ENCODE measurements around the gene SPHK1. TPM values are rescaled to one million over a fixed set of nuclear protein-coding genes. Genes with fewer than 3 reads are reported as not detected.
"Not testable (repeated sequence)": the region's sequence is repeated elsewhere in the genome, so short reads cannot be mapped to it uniquely, and the experiment has no call there.

The SPHK1 gene, protein sequence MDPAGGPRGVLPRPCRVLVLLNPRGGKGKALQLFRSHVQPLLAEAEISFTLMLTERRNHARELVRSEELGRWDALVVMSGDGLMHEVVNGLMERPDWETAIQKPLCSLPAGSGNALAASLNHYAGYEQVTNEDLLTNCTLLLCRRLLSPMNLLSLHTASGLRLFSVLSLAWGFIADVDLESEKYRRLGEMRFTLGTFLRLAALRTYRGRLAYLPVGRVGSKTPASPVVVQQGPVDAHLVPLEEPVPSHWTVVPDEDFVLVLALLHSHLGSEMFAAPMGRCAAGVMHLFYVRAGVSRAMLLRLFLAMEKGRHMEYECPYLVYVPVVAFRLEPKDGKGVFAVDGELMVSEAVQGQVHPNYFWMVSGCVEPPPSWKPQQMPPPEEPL
- total RNA-seq, result 9.0 and 11.1 TPM in 2 replicates
- 22.2 TPM for polyA plus RNA-seq (2012)

DNA sequence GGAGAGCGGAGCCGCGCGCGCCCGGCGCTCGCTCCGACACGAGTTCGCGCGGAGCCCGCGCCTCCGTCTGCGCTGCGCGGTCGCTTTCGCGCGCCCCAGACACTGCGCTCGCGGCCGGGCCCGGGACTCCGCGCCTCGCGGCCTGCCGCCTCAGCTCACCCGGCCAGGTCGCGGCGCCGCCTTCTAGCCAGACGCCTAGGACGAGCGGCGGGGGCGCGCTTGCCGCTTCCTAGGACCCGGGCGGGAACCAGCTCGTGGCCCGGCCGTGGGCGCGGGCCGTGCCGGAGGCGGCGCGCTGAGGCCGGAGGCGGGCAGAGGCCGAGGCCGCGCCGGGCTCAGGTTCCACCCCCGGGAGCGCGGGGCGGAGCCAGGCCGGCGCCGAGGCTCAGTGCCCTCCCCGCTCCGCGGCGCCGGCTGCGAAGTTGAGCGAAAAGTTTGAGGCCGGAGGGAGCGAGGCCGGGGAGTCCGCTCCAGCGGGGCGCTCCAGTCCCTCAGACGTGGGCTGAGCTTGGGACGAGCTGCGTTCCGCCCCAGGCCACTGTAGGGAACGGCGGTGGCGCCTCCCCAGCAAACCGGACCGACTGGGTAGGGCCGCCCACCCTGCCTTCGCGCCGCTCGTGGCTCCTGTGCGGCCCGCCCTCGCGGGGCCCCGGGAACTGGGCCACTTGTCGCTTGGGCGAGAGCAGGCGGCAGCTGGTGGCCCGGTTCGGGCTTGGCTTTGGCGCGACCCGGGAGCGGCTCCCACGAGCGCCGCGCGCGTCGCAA is at the start of gene SPHK1:
TSS of gene SPHK1 (plus strand) at position 388 of the 765 bp plus-strand sequence. CDS start 1,036 bp downstream, outside the sequence.
- DNase-seq (ENCODE audit: low read depth), result peak; percentile 79

DNA sequence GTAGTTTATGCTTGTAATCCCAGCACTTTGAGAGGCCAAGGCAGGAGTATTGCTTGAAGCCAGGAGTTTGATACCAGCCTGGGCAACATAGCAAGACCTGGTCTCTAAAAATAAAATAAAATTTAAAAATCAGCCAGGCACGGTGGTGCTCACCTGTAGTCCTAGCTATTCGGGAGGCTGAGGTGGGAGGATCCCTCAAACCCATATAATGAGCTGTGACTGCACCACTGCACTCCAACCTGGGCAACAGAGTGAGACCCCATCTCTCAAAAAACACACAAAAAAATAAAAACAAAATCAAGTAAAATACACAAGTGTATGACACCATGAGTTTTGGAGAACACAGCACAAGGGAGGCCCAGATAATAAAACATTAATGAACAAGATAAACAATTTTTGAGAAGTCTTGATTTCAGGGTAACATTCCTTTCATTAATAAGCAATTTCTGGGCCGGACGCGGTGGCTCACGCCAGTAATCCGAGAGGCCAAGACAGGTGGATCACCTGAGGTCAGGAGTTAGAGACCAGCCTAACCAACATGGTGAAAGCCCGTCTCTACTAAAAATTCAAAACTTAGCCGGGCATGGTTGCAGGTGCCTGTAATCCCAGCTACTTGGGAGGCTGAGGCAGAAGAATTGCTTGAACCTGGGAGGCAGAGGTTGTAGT is 48.6 kb upstream of the SPHK1 start:
- no peak for DNase-seq (ENCODE audit: low read depth)

DNA sequence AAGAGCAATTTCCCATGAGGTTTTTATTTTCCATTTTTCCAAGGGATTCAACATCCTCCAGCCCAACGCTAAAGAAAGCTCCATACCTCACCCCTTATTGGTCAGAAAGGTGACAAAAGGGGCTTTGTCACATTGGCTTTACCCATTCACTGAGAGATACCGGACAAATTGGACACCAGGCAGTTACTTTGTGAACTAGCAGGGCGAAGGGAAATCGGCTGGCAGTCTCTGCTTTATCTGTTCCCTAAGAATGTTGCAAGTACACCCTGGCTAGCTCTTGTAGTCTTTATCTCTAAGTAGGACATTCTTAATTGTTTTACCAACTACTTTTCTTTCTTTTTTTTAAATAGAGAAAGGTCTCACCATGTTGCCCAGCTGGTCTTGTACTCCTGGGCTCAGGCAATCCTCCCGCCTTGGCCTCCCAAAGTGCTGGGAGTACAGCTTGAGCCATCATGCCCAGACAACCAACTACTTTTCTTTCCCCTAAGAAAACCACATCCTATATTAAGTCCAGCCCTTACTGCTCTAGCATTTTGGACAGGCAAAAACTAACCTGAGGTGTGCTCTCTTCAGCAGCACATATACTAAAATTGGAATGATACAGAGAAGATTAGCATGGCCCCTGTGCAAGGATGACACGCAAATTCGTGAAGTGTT is 47.5 kb upstream of the SPHK1 start:
- peak; percentile 43 for DNase-seq (ENCODE audit: low read depth)

GRCh38 chr17:76337413-76337777 is 47.0 kb upstream of the SPHK1 start:
- DNase-seq (ENCODE audit: low read depth), result peak; percentile 91

GRCh38 chr17:76341301-76341700 is 43.1 kb upstream of the SPHK1 start:
- DNase-seq (ENCODE audit: low read depth), result no peak

DNA sequence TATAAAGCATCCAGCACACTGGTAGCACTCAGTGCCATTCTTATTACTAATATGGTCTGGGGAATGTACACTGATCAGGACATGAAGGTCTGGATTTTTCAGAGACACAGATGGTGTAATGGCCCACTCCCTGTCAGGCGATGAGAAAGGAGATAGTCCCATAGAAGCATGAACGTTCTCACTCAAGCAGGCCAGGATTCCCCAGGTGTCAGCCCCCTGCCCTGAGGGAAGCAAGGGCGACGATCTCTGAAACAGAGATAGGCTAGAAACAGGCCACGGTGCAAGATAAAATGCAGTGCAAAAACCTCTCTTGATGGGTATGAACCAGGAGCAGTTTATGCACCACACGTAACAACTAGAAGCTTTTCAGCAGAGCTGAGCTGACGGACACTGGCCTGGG is 41.3 kb upstream of the SPHK1 start:
- no peak for DNase-seq (ENCODE audit: low read depth)

DNA sequence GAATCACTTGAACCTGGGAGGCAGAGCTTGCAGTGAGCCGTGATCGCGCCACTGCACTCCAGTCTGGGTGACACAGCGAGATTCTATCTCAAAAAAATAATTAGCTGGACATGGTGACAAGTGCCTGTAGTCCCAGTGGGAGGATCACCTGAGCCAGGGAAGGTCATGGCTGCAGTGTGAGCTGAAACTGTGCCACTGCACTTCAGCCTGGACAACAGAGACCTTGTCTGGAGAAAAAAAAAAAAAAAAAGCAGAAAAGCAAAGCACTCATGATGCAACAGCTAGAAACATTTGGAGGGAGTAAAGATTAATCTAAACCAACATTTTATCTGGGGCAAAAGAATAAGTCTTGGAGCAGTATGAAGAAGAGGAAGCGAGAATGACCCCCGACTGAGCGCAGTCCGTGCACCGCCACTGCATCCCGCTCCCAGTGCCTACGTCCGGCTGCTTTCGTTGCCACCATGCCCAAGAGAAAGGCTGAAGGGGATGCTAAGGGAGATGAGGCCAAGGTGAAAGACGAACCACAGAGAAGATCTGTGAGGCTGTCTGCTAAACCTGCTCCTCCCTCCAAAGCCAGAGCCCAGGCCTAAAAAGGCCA is 38.9 kb upstream of the SPHK1 start:
- no peak for DNase-seq (ENCODE audit: low read depth)

- DNase-seq (ENCODE audit: low read depth), result not testable (repeated sequence)
These were observed 37.5 kb upstream of the SPHK1 start for GRCh38 chr17:76346936-76347335.

DNA sequence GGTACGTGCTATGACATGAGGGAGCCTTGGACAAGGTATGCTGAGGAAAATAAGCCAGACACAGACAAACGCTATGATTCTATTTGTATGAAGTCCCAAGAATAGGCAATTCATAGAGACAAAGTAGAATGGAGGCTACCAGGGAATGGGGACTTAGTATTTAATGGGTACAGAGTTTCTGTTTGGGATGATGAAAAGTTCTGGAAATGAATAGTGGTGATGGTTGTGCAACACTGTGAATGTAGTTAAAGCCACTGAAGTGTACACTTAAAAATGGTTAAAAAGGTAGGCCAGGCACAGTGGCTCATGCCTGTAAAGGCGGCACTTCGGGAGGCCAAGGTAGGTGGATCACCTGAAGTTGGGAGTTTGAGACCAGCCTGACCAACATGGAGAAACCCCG is 33.9 kb upstream of the SPHK1 start:
- no peak for DNase-seq (ENCODE audit: low read depth)

DNA sequence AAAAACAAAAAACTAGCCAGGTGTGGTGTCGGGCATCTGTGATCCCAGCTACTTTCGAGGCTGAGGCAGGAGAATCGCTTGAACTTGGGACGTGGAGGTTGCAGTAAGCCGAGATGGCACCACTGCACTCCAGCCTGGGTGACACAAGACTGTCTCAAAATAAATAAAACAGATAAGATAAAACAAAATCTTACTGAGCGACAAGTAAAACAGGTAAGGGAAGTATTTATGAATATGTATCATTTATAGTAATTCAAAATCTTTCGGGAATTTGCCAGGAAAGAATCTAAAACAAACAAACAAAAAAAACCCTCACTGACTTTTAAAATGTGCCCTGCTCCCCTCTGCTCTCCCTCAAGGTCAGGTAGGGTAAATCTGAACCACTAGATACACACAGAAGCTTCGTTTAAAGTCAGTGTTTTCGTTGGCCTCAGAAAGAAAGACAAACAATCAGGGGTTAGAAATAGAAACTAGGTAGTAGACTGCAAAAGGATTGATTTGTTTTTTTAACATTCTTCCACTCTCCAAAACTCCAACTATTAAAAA is 32.8 kb upstream of the SPHK1 start:
- DNase-seq (ENCODE audit: low read depth), result no peak

DNA sequence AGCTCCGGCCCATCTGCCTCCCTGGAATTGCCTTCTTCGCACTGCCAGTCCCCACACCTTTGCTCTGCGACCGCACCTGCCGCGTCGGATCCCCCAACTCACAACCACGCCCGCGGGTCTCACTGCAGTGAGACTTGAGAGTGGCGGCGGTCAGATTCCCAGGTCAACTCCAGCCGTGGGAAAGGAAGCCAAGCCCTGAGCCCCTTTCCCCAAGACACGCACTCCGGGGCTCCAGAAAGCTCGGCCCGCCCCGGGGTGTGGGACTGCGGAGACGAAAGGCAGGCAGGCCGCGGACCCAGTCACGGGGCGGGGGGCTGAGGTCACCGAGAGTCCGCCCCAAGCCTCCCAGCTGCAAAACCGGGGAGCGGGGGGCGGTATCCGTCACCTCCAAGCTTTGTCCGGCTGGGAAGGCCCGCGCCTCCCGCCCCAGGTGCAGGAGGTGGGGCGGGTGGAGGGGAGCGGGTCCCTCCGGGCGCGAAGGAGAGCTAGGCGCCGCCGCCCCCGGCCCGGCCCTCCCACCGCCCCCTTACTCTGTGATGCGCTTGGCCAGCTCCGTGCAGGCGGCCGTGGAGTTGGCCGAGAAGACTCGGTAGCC is 31.3 kb upstream of the SPHK1 start:
- no peak for DNase-seq (ENCODE audit: low read depth)

DNA sequence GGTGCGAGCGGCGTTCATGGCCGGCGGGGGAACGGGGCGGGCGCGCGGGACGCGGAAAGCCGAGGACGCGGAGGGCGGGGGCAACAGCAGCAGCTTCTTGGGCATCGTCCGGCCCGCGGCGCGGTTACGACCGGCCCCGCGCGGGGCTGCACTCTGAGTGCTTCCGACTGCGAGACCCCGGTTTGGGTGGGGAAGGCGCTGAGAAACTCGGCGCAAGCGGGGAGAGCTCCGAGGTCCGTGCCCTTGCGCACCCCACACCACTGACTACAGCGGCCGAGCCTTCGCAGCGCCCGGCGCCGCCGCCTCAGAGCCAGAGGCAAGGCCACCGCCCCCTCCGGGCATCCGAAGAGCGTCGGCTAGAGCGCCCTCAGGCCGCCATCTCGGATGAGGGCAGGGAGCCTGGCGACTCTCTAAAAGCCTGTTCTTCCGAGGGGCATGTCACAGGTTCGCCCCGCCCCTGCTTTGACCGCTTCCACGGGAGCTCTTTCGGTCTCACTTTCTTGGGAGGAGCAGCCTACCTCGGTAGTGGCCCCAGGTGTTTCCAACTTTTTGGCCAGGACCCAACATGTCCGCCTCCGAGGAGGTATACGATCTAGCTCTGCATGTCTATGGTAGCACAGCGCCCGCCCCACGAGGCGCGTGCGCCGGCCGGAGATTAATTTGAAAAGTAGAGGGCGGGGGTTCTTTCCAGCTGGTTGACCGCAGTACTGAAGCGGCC is 30.7 kb upstream of the SPHK1 start, which contains the start of gene PRPSAP1:
TSS of gene PRPSAP1 (minus strand) at position 318 of the 718 bp plus-strand sequence. CDS start at position 105, 213 bp downstream.
- peak; percentile 95 for DNase-seq (ENCODE audit: low read depth)

DNA sequence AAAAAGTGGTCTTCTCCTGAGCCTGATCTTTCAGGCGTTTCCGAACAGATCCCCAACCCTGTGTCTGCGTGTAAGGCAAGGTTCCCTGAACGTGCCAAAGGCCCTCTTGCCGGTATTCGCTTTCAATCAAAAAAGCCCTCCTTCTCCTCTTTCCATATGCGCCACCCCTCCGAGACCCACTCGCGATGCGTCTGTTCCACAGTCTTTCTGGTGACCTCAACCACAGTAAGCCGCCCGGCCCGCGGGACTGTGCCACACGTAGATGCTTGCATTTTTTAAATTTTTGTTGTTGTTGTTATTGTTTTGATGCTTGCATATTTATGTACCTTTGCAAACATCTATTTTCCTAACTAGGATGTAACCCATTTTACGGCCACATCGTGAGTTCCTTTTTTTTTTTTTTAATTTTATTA is 30.1 kb upstream of the SPHK1 start:
- no peak for DNase-seq (ENCODE audit: low read depth)

DNA sequence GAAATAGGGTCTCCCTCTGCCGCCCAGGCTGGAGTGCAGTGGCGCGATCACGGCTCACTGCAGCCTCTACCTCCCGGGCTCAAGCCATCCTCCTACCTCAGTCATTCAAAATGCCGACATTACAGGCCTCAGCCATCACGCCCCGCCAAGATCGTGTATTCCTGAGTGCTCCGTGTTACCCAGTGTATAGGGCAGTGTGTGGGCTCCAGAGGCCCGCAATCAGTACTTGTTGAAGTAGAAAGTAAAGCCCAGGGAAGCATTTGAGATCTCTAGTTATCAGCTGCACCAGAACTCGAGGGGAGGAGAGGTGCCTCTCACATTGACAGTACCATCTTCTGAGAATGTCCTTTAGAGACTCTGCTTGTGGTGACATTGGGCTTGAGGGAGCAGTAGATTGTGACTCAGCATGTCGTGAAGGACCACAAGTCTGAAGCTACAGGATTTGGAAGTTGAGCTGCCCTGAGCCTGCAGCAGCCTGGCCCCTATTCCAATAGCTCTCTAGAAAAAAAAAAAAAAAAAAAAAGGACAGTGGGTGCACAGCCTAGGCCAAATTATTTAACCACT is 29.6 kb upstream of the SPHK1 start:
- DNase-seq (ENCODE audit: low read depth), result no peak

DNA sequence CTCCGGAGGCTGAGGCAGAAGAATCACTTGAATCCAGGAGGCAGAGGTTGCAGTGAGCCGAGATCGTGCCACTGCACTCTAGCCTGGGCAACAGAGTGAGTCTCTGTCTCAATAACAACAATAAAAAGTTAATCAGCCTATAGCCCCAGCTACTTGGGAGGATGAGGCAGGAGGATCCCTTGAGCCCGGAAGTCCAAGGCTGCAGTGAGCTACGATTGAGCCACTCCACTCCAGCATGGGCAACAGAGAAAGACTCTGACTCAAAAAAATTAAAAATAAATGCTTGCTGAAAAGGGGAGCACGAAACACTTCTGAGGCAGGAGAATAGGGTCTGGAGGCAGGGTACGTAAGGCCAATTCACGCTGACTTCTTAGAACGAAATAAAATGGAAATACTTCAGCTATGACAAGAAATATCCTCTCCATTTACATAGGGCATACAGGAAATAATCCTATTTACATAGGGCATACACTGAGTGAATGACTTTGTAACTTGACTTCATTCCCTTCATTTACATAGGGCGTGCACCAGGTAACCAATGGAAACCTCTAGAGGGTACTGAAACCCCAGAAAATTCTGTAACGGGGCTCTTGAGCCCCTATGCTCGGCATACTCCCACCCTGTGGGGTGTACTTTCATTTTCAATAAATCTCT is 27.5 kb upstream of the SPHK1 start:
- no peak for DNase-seq (ENCODE audit: low read depth)

DNA sequence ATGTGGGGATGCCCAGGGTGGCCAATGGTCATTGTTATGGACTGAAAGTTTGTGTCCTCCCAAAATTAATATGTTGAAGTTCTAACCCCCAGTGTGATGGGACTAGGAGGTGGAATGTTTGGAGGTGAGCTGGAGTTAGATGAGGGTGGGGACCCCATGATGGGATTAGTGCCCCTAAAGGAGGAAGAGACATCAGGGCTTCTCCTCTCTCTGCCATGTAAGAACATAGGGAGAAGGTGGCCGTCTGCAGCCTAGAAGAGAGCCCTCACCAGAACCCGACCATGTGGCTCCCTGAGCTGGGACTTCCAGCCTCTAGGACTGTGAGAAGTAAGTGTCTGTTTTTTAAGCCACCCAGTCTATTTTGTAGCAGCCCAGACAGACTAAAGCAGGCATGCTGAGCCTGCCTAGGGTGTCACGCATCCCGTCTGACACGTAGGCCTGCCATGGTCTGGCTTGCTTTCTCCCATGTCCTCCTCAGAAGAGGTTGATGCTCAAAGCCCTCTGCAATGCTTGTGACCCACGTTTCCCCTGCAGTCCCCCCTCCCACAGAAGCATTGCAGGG is 26.7 kb upstream of the SPHK1 start:
- DNase-seq (ENCODE audit: low read depth), result no peak

DNA sequence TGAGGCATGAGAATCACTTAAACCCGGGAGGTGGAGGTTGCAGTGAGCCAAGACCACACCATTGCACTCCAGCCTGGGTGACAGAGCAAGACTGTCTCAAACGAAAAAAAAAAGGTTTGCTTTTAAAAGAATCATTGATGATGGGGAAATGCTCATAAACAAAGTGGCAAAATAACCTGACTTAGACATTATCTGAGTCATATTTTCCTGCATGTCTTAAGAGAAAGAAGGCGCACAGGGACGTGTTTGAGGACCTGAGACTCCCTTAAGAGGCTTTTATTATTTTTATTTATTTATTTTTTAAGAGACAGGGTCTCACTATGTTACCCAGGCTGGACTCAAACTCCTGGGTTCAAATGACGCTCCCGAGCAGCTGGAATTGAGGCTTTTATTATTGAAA is 25.0 kb upstream of the SPHK1 start:
- no peak for DNase-seq (ENCODE audit: low read depth)

DNA sequence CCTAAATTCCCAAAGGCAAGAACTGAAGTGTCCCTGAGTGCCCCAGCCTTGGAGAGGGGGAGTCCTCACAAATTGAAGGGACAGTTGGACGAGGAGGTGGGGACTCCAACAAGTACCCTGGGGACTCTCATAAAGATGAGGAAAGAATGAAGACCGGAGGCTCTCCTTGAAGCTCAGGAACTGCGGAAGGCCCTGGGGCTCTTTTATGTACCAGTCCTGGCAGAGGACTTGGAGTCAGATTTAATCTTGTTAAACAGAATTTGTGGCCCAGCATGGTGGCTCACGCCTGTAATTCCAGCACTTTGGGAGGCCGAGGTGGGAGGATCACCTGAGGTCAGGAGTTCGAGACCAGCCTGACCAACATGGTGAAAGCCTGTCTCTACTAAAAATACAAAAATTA is 24.6 kb upstream of the SPHK1 start:
- DNase-seq (ENCODE audit: low read depth), result not testable (repeated sequence)
